MM.1S (cell line): Measurements from ENCODE around the gene CHCHD6.

ENCODE experiments used
- DNase-seq: peaks from one replicate; pipeline ENCODE4 v3.0.0-alpha.2; 2015
- H2AFZ ChIP-seq: fragments of 300-600 bp; sonication (generic); 2 replicates; pipeline ENCODE4 v1.6.0; 2016; ENCODE audit warnings: antibody characterized with exemption, low read length
- H3F3A ChIP-seq: fragments of 300-600 bp; sonication (generic); 2 replicates; pipeline ENCODE4 v1.6.1; 2016; ENCODE audit warnings: mild to moderate bottlenecking, antibody characterized with exemption, low read length, moderate library complexity, mixed read lengths; ENCODE audit not compliant: insufficient read depth
- H3K27ac ChIP-seq: fragments of 300-600 bp; sonication (generic); 2 replicates; pipeline ENCODE4 v1.5.1; 2016; ENCODE audit warnings: mild to moderate bottlenecking, low read length
- H3K27me3 ChIP-seq: fragments of 300-600 bp; sonication (generic); replicated peaks from 2 replicates; pipeline ENCODE4 v1.6.0; 2016; ENCODE audit warnings: low read length; ENCODE audit not compliant: insufficient read depth
- H3K36me3 ChIP-seq: fragments of 300-600 bp; sonication (generic); replicated peaks from 2 replicates; pipeline ENCODE4 v1.6.1; 2016; ENCODE audit warnings: mild to moderate bottlenecking, low read length, mixed read lengths; ENCODE audit not compliant: insufficient read depth
- H3K4me1 ChIP-seq: fragments of 300-600 bp; sonication (generic); 2 replicates; pipeline ENCODE4 v1.6.1; 2016; ENCODE audit warnings: low read length, mixed read lengths
- H3K4me2 ChIP-seq: fragments of 300-600 bp; sonication (generic); 2 replicates; pipeline ENCODE4 v1.6.0; 2016; ENCODE audit warnings: low read depth, low read length
- H3K4me3 ChIP-seq: fragments of 300-600 bp; sonication (generic); 2 replicates; pipeline ENCODE4 v1.5.1; 2016; ENCODE audit warnings: low read length, mixed read lengths
- H3K79me2 ChIP-seq: fragments of 300-600 bp; sonication (generic); 2 replicates; pipeline ENCODE4 v1.6.1; 2016; ENCODE audit warnings: mixed run types, low read length, mixed read lengths
- H3K9ac ChIP-seq: fragments of 300-600 bp; sonication (generic); 2 replicates; pipeline ENCODE4 v1.6.1; 2016; ENCODE audit warnings: low read length, mixed read lengths
- H3K9me2 ChIP-seq: fragments of 300-600 bp; sonication (generic); replicated peaks from 2 replicates; pipeline ENCODE4 v1.6.1; 2016; ENCODE audit warnings: mild to moderate bottlenecking, low read length, mixed read lengths; ENCODE audit not compliant: insufficient read depth
- H3K9me3 ChIP-seq: fragments of 300-600 bp; sonication (generic); replicated peaks from 2 replicates; pipeline ENCODE4 v1.6.1; 2016; ENCODE audit warnings: mild to moderate bottlenecking, low read length, mixed read lengths; ENCODE audit not compliant: insufficient read depth
- H4K20me1 ChIP-seq: fragments of 300-600 bp; sonication (generic); 2 replicates; pipeline ENCODE4 v1.6.1; 2016; ENCODE audit warnings: mild to moderate bottlenecking, low read length, moderate library complexity, mixed read lengths; ENCODE audit not compliant: insufficient read depth
- EZH2 ChIP-seq: fragments of 300-600 bp; sonication (generic); optimal IDR thresholded peaks from 2 replicates; pipeline ENCODE3; 2017; ENCODE audit warnings: low read depth, mild to moderate bottlenecking, antibody characterized with exemption, low read length, mixed read lengths
- EZH2phosphoT487 ChIP-seq: fragments of 300-600 bp; sonication (generic); IDR thresholded peaks from 2 replicates; pipeline ENCODE4 v1.6.1; 2018; ENCODE audit warnings: antibody characterized with exemption, low read length
- TF ChIP-seq, protein P1 (sequence below): fragments of 300-600 bp; sonication (generic); IDR thresholded peaks from 2 replicates; pipeline ENCODE4 v1.5.1; 2016; ENCODE audit warnings: antibody characterized with exemption, low read length, mixed read lengths

Gene CHCHD6

DNA sequence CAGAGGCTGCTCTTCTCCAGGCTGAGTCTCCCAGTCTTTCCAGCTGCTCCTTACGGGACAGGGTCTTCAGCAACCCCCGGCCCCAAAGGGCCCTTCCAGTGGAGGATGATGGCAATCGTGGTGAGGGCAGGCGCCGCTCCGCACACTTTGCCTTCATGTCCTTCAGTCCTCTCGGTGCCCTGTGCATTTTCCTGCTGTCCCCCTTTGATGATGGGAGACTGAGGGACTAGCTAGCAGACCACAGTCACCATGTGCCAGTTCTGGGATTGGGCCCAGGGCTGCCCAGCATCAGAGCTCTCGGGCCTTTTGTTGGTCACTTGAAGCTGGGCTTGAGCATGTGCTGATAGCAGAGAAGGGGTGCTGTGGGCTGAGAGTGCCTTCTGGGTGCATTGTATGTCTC lies 40.3 kb upstream of the CHCHD6 start:
- H3K9me2 ChIP-seq: no peaks in the 10 kb centered on the region
- H3K4me2 ChIP-seq: no peak overlapping the region
- H3K4me1 ChIP-seq: no peaks in the 10 kb centered on the region
- no peaks in the 10 kb centered on the region for H3K36me3 ChIP-seq
- H3K9me3 ChIP-seq: no peaks in the 10 kb centered on the region
- no peak overlapping the region for H3K9ac ChIP-seq
- TF ChIP-seq EZH2phosphoT487 (no peak), EZH2 (no peak)
- TF ChIP-seq, protein P1, sequence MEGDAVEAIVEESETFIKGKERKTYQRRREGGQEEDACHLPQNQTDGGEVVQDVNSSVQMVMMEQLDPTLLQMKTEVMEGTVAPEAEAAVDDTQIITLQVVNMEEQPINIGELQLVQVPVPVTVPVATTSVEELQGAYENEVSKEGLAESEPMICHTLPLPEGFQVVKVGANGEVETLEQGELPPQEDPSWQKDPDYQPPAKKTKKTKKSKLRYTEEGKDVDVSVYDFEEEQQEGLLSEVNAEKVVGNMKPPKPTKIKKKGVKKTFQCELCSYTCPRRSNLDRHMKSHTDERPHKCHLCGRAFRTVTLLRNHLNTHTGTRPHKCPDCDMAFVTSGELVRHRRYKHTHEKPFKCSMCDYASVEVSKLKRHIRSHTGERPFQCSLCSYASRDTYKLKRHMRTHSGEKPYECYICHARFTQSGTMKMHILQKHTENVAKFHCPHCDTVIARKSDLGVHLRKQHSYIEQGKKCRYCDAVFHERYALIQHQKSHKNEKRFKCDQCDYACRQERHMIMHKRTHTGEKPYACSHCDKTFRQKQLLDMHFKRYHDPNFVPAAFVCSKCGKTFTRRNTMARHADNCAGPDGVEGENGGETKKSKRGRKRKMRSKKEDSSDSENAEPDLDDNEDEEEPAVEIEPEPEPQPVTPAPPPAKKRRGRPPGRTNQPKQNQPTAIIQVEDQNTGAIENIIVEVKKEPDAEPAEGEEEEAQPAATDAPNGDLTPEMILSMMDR: no peak
- H3K79me2 ChIP-seq: no peaks in the 10 kb centered on the region
- H3K27ac ChIP-seq: no peak overlapping the region
- DNase-seq: no peak
- H4K20me1 ChIP-seq: no peaks in the 10 kb centered on the region
- H3F3A ChIP-seq: no peaks in the 10 kb centered on the region
- H2AFZ ChIP-seq: no peak overlapping the region
- no peak overlapping the region for H3K4me3 ChIP-seq
- H3K27me3 ChIP-seq: peaks cover 8% of the 10 kb centered on the region

DNA sequence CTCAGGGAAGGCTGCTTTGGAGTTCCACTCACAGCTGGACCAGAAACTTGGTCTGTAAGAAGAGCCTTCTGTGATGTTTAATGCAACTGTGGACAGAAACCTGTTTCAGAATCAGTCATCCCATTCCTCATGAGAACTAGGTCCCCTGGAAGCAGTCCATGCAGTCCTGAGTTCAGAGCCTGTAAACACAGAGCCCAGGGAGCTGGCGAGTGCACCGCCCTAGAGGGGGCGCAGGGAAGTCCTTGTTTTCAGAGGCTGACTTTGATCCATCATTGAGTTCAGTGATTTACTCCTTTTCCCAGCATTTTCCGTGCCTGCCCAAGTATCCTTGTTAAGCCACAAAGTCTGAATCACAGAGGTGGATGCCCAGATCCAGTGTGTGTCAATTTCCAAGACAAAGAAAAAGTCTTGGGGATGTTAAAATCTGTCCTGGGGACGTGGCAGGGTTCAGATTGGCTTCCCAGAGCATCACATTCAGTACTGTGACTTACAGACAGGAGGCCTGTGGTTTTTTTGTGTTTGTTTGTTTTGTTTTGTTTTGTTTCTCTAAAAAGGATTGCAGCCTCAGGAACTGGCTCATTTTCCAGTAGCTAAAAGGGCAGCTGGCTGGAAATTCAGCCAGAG lies 39.3 kb upstream of the CHCHD6 start:
- no peaks in the 10 kb centered on the region for H3K79me2 ChIP-seq
- TF ChIP-seq EZH2: no peak
- TF ChIP-seq, protein P1: no peak
- no peak for TF ChIP-seq EZH2phosphoT487
- no peak for DNase-seq

DNA sequence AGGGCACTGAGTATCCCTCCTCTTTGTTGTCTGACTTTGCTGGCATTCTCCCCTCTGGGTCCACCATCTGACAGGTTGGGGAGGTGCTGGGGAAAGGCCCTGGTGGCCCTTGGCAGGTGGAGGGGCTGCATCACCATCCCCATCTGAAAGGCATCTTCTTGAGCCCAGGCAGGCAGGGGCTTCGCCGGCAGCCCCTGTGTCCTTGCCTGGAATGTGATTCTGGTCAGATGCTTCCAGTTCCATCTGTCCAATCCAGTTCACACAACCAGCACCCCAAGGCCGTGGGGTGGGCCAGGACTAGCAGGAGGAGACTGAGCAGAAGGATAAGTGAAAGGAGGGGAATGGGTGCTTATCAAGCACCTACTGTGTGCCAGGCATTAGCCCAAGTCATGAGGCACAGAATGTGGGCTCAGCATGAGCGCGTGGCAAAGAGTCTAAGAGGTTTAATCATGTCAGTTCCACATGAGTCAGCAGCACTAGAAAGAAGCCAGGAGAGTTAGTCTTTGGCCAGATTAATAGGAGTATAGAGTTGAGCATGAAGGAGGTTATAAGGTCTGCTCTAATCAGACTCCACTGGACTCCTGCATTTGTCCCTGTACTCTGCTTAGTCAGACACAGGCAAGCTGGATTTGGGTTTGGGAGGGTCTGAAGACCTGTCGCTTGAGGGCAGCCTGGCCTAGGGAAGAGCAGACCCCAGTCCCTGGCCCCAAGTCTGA lies 38.7 kb upstream of the CHCHD6 start:
- H3F3A ChIP-seq: no peaks in the 10 kb centered on the region
- H3K79me2 ChIP-seq: no peaks in the 10 kb centered on the region
- H3K9ac ChIP-seq: no peak overlapping the region
- DNase-seq: no peak
- H3K36me3 ChIP-seq: no peaks in the 10 kb centered on the region
- no peaks in the 10 kb centered on the region for H4K20me1 ChIP-seq
- no peaks in the 10 kb centered on the region for H3K4me1 ChIP-seq
- H3K9me2 ChIP-seq: no peaks in the 10 kb centered on the region
- H3K27ac ChIP-seq: no peak overlapping the region
- H2AFZ ChIP-seq: no peak overlapping the region
- H3K27me3 ChIP-seq: peaks cover 8% of the 10 kb centered on the region
- TF ChIP-seq EZH2 (no peak), EZH2phosphoT487 (no peak)
- TF ChIP-seq, protein P1: no peak
- no peaks in the 10 kb centered on the region for H3K9me3 ChIP-seq
- no peak overlapping the region for H3K4me2 ChIP-seq
- no peak overlapping the region for H3K4me3 ChIP-seq

More for the DNA sequence above, 39.3 kb upstream of the CHCHD6 start:
- no peaks in the 10 kb centered on the region for H4K20me1 ChIP-seq
- H3K9me2 ChIP-seq: no peaks in the 10 kb centered on the region
- no peak overlapping the region for H2AFZ ChIP-seq
- no peak overlapping the region for H3K4me2 ChIP-seq
- H3K9me3 ChIP-seq: no peaks in the 10 kb centered on the region
- no peak overlapping the region for H3K4me3 ChIP-seq
- H3K9ac ChIP-seq: no peak overlapping the region
- no peaks in the 10 kb centered on the region for H3K4me1 ChIP-seq
- no peak overlapping the region for H3K27ac ChIP-seq
- H3K36me3 ChIP-seq: no peaks in the 10 kb centered on the region
- H3F3A ChIP-seq: no peaks in the 10 kb centered on the region
- H3K27me3 ChIP-seq: peaks cover 8% of the 10 kb centered on the region
